Measurements from ENCODE around the gene SLC5A10.

DNA sequence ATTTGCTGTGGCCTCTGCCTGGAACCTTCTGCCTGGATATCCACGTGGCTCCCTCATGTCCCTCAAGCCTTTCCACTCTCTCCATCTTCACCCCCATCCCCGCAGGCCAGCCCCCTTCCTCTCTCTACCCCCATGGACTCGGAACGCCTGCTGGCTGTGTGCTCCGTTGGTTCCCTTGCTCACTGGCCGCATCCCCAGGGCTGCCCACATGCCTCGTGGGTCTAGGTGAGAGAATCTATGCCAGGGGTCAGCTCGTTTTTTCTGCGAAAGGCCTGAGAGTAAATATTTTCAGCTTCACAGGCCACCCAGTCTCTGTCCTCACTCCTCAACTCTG is 12.0 kb downstream of the SLC5A10 start:
- TF ChIP-seq, protein P1, sequence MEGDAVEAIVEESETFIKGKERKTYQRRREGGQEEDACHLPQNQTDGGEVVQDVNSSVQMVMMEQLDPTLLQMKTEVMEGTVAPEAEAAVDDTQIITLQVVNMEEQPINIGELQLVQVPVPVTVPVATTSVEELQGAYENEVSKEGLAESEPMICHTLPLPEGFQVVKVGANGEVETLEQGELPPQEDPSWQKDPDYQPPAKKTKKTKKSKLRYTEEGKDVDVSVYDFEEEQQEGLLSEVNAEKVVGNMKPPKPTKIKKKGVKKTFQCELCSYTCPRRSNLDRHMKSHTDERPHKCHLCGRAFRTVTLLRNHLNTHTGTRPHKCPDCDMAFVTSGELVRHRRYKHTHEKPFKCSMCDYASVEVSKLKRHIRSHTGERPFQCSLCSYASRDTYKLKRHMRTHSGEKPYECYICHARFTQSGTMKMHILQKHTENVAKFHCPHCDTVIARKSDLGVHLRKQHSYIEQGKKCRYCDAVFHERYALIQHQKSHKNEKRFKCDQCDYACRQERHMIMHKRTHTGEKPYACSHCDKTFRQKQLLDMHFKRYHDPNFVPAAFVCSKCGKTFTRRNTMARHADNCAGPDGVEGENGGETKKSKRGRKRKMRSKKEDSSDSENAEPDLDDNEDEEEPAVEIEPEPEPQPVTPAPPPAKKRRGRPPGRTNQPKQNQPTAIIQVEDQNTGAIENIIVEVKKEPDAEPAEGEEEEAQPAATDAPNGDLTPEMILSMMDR (IDR thresholded peaks at IDR 0.05): no peak
- TF ChIP-seq EP300 (IDR thresholded peaks at IDR 0.05; ENCODE audit: low read depth): no peak

Data from transverse colon (tissue), 3 donors.